HG03097 (cell line): Measurements from ENCODE around the gene FBXL3.
"Not testable (repeated sequence)": the region's sequence is repeated elsewhere in the genome, so short reads cannot be mapped to it uniquely, and the experiment has no call there.

Experiments used
- ATAC-seq: cut with Tn5 transposase; IDR thresholded peaks from one replicate; pipeline ENCODE4 v1.9.1; 2021; ENCODE audit not compliant: unreplicated experiment, low FRiP score

Gene FBXL3

DNA sequence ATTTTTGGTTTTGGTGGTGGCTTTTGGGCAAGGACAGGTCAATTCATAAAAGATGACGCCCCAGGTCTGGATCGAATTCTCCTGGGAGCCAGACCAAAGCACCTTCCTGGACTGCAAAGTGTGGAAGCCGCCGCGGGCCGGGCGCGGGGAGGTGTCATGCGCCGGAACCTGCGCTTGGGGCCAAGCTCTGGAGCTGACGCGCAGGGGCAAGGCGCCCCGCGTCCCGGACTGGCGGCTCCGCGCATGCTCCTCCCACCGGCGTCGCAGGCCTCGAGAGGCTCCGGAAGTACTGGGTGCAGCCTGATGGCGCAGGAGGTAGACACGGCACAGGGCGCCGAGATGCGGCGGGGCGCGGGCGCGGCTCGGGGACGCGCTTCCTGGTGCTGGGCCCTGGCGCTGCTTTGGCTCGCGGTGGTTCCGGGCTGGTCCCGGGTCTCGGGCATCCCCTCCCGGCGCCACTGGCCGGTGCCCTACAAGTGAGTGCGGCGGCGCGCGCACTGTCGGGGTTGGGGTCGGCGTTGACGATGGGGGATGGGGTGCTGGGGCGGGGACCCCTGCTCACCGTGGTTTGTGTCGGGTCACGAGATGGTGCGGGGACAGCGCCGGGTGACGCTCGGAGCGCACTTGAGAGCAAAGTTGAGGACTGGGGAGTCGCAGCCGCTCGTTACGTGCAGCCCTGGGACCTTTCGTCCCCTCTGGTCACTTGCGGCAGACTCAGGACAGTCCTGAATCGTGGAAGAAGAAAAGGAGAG is 35.0 kb downstream of the FBXL3 start, which contains the start of gene CLN5:
Gene CLN5, plus strand, starts transcription at position 286 of the 752 bp plus-strand sequence. Its CDS starts 18 bp downstream, at position 304.
- peak; percentile 95 for ATAC-seq

DNA sequence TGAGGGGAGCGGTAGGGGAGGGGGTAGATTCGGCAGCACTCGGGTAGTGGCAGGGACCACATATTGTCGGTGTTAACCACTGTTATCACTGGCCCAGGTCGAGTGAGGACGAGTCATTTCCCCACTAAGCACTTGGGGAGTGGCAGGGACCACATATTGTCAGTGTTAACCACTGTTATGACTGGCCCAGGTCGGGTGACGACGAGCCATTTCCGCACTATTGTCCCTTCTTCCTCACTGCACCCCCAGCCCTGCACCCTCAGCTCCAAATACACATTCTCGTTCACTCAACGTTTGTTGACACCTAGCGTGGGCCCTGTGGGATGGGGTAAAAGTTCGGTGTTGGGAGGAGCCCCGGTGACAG is 35.5 kb downstream of the FBXL3 start:
- ATAC-seq = peak; percentile 50

DNA sequence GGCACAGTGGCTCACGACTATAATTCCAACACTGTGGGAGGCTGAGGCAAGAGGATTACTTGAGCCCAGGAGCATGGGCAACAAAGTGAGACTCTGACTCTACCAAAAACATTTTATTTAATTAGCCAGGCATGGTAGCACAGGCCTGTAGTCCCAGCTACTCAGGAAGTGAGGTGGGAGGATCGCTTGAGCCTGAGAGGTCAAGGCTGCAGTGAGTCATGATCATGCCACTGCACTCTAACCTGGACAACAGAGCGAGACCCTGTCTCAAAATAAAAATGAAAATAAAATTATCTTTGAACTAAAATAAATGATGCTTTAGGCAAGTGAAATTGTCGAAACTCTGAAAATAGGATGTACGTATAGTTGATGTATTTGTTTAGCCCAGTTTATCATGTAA is 43.3 kb downstream of the FBXL3 start:
- ATAC-seq = no peak

DNA sequence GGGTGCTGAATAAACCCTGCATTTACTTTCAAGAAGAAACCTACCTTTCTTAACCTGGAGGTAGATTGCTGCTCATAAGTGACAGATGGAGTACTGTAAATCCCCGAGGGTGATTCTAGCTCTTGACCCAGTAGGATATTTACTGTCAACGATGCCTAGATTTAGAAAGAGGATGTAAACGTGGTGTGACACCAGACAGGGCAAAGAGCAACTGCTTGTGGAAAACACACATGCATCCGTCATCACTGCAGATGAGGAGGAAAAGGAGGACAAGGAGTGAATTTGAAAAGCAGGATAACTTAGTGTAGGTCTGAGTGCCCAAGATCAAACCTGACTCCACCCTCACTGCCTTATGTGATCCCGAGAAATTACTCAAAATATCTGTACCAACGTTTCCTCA is 44.9 kb downstream of the FBXL3 start:
- ATAC-seq = no peak

DNA sequence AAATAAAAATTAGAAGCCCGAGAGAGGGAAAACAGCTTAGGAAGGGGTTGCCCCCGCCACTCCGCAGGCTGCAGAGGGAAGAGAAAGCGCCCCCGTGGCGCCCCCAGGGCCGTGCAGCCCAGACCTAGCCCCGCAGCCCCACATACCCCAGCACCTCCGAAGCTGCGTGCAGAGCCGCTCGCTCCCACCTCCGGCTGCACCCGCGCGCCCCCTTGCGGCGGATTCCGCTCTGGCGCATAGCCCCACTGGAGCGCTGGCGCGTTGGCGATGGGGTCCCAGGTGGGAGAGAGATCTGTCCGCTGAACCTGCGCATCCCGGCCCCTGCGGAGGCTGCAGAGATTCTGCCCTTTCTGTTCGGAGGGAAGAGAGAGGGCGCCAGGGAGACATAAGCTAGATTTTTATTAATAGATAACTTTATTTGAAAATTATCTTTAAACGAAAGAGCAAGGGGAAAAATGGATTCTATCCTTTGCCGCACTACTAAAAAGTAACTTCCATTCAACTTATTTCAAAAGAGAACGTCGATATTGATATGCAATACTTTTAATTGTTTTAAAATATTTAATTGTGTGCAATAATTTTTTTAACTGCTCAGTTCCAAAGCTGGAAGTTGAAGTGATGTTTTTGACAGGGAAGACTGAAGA is 46.8 kb downstream of the FBXL3 start:
- peak; percentile 99 for ATAC-seq

DNA sequence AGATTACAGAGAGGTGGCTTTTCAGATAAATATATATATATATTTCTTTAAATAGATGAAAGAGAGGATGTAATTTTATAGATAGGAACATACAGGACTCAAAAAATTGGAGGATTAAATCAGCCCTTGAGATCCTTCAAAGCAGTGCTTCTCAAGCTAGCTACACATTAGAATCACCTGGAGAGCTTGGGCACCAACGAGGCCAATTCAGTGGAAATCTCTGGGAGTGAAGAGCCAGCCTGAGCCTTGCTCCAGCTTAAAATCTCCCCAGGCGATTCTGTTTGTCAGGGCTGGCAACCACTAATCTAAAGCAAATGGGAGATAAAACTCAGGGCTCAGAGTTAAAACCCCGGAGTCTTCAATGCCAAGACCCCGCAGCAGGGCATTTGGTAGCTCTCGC is 50.0 kb downstream of the FBXL3 start:
- ATAC-seq = no peak

DNA sequence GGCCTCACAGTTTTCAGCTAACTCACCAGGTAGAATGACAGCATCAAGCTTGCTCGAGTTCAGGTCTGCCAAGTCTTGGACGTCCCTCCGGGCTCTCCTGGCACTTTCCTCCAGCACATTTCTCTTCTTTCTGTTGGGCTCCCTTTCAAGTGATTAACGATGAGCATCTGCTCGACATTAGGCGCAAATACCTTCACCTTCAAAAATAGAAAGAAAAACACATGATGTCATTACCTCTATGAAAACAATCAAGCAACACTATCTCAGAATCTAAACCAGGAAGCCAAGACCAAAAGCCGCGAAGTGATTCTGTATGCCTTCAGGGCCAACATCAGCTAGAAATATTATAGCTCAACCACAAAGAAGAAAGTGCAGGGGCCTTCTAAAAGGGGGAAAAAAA is 50.5 kb downstream of the FBXL3 start:
- no peak for ATAC-seq

DNA sequence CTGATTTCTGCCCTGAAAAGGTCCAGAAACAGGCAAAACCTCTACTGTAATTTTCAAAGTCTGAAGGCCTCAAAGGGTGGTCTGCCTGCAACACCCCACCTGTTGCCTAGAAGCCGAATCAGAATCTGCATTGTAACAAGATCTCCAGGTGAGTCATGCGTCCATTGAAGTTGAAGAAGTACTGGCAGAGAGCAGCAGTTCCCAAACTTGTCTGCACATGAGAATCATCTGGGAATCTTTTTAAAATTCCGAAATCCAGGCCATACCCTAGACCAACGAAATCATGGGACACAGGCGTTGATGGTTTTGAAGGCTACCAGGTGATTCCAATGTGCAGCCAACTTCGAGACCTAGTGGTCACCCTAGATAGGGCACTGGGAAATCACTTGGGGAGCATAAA is 51.1 kb downstream of the FBXL3 start:
- ATAC-seq = no peak

DNA sequence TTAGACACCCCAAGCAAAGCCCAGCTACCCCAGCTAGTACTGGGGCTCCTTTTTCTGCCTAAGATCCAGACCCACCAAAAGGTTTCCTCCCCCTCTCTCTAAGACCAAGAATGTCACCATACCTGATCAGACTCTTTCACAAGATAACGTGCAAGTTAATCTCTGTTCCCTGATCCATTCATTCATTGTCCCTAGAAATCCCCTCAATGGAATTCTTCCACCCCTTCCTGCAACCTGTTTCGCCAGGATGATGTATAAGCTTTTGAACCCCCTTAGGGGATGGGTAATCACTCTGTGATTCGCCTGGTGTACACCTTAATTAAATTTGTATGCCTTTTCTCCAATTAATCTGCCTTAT is 52.4 kb downstream of the FBXL3 start:
- ATAC-seq = no peak

DNA sequence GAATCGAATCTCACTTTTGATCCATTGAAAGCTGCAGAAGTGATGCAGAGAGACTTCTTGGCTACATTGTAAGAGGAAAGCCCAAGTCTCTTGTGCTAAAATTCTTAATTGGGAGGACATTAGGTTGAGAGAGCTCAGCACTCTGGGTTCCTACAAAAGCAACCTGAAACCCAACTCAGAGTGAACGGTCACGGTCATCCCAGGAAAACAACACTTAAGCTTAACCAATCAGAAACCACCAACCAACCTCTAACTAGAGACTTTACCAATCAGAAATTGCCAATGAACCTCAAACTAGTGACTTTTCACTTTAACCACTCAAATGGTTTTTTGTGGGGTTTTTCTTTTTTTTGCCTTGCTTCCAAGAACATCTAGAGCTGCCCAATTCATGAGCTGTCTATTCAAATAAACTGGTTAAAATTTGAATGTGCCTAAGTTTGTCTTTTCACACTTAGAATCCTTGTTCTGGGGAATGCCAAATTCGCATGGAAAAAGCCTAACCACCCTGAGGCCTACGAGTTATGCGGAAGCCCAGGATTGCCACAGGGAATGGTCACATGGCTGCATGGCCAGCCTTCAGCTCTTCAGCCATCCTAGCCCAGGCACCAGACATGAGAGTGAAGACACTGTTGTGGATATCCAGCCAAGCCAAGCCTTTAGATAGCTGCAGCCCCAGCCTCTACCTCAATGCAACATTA is 52.9 kb downstream of the FBXL3 start:
- no peak for ATAC-seq

DNA sequence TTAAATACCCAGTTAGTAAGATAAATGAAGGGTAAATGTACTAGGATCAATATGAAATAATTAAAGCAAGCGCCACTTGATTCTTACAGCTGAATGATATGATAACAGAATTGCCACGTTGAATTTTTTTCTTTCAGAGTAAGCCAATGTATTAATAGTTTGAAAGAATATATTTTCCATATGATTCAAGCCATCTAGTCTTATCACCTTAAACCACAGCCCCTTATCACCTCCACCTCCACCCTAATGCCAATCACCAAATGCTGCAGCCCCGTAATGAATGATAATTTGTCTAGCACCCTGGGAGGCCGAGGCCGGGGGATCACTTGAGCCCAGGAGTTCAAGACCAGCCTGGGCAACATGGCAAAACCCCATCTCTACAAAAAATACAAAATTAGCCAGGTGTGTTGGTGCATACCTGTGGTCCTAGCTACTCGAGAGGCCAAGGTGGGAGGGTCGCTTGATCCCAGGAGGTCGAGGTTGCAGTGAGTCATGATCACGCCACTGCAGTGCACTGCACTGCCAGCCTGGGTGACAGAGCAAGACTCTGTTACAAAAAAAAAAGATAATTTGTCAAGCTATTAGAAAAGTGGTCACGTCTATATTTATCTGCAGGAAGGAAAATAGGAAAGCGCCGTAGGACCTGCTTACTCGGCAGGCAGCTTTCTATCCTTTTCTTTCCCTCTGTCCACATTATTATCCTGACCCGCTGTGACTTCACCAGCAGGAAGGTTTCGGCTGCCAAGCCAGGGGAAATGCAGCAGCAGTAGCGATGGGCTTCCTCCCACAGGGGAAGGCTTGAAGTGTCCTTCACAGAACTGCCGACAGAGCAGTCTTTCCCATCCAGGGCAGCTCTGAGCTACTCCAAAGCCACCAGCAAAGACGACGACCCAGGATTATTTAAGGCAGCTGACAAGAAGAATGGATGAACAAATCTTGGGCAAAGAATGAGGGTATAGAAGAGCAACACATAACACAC is 54.8 kb downstream of the FBXL3 start:
- ATAC-seq = no peak

DNA sequence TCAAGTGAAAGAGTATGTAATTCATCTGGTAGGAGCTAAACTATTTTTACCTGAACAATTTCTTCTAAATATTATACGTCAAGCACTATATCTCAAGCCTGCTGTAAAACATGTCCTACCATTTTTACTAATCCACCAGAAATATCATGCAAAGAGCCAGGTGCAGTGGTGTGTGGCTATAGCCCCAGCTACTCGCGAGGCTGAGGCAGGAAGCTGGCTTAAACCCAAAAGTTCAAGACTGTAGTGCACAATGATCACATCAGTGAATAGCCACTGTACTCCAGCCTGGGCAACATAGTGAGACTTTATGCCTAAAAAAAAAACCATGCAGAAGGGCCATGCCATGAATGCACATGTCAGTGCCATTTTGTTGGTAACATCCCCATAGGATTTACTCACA is 55.7 kb downstream of the FBXL3 start:
- ATAC-seq = no peak

DNA sequence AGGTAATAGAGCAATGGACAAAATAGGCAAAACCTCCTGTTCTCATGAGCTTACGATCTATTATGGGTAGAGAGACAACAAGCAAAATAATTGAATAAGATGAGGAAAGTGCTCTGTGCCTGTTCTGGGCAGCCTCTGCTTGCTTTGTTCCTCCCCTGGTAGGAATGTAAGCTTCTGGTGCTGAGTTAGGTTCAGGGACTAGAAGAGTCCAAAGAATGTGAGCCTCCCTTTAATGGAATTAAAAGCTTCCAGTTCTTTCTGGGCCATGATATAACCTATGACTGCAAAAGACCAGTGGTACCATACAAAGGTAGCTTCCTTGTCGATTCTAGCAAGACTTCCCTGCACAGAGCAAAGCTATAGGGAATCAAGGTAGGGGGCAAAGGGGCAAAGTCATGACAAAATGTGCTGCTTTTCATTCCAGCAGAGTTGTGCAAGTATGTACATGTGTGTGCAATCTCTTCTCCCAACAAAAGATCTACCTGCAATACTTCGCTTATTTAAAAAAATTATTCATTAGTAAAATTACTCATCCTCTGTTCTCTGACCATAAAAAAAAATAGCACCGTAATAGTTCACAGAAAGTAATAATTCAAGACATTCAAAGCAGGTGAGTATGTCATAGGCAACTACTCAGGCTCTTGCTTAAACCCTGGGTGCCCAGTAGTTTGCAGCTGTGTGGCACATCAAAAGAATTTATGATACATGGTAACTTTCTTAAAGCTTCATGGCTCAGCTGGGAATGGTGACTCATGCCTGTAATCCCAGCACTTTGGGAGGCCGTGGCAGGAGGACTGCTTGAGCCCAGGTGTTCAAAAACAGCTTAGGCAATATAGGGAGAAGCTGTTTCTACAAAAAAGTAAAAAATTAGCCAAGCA is 57.2 kb downstream of the FBXL3 start:
- ATAC-seq = no peak

DNA sequence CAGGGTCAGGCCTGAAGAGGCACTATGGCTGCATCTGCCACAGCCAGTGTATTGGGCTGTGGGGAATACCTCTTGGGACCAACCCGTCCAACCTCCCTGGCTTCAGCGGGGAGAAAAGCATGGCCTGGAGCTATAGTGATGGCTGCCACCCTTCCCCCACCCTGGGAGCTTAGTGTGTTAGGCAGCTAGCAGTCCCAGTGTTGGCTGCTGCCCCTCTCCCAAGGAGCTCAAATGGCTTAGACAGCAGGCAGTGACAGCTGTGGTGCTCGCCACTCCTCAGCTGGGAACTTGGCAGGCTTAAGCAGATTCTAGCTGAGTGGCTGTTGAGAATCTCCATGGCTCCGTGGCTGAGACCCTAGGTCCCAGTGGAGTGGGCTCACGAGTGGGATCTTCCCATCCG is 58.9 kb downstream of the FBXL3 start:
- ATAC-seq = no peak

DNA sequence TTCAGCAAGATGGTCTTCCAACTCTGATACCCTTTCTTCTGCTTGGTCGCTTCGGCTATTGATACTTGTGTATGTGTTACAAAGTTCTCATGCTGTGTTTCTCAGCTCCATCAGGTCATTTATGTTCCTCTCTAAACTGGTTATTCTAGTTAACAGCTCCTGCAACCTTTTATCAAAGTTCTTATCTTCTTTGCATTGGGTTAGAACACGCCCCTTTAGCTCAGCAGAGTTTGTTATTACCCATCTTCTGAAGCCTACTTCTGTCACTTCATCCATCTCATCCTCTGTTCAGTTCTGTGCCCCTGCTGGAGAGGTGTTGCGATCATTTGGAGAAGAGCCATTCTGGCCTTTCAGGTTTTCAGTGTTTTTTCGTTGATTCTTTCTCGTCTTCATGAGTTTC is 59.9 kb downstream of the FBXL3 start:
- ATAC-seq = no peak

DNA sequence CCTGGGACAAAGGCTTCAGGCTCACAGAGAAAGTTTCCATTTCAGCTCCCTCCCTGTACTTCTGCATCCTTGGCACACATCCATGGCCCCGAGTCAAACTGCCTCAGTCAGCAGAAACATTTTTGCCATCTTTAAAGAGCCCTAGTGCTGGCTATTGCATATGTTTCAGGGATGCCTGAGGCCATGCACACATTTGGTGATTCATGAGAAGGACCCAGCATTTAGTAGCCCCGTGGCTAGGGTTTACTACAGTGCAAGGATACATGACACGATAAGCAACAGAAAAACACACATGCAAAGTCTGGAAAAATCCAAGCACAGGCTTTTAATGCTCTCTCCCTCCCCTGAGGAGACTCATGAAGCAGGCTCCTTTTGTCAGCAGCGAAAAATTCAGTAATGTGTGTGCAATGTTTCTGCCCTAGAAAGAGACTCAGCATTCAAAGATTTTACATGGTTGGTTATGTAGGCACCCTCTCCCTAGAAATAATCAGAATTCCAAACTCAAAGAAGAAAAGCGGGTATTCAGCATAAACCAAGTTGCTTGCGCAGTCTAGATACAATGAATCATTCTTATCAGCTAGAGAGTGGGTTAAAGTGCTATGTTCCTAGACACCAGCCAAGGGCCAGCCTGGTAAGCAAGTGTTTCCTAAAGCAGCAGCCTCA is 61.1 kb downstream of the FBXL3 start:
- ATAC-seq = no peak

DNA sequence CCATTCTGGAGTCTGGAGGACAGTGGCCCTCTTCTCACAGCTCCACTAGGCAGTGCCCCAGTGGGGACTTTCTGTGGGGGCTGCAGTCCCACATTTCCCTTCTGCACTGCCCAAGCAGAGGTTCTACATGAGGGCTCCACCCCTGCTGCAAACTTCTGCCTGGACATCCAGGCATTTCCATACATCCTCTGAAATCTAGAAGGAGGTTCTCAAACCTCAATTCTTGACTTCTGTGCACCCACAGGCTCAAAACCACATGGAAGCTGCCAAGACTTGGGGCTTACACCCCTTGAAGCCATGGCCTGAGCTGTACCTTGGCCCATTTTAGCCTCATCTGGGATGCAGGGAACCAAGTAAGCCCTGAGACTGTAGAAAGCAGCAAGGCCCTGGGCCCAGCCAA is 67.2 kb downstream of the FBXL3 start:
- not testable (repeated sequence) for ATAC-seq

DNA sequence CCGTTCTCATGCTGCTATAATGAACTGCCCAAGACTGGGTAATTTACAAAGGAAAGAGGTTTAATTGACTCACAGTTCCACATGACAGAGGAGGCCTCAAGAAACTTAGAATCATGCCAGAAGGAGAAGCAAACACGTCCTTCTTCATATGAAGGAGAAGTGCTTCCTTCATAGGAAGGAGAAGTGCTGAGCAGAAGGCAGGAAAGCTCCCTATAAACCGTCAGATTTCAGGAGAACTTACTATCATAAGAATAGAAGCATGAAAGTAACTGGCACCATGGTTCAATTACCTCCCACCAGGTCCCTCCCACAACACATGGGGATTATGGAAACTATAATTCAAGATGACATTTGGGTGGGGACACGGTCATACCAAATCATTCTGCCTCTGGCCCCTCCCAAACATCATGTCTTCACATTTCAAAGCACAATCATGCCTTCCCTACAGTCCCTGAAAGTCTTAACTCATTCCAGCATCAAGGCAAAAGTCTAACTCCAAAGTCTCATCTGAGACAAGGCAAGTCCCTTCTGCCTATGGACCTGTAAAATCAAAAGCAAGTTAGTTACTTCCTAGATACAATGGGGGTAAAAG is 68.0 kb downstream of the FBXL3 start:
- ATAC-seq = no peak

DNA sequence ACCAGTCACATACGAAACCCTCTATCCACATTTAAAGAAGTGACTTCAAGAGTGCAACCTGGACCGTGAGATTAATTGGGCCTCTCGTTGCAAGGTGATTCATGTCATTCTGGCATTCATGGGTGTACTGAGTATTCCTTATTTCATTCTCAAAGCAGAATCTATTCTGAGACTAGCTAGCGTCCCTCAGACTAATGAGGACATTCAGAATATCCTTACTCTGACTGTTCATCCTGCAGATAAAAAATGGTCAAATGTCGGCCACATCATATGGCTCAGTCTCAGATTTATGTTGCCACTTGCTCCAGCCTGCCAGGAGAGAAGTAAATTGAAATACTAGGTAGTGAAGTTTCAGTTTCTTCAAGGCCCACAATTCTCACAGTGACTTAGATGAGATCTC is 71.3 kb downstream of the FBXL3 start:
- no peak for ATAC-seq
